Camera-type eye (tissue), 1 donor: ENCODE measurements around the gene CST6. TPM values are rescaled to one million over a fixed set of nuclear protein-coding genes. Genes with fewer than 3 reads are reported as not detected.

Experiments used
- total RNA-seq: library from RNA; depleted of rRNA; stranded (reverse); fragments of >200 nt; gene quantifications from one replicate; pipeline ENCODE4 v1.2.3, GENCODE V29; 2014

CST6 gene, protein sequence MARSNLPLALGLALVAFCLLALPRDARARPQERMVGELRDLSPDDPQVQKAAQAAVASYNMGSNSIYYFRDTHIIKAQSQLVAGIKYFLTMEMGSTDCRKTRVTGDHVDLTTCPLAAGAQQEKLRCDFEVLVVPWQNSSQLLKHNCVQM
- not detected for total RNA-seq

GRCh38 chr11:66011785-66012303, at the start of gene CST6:
Gene CST6, plus strand, starts transcription at chr11:66012008. Its CDS starts 37 bp downstream, at chr11:66012045.

DNA sequence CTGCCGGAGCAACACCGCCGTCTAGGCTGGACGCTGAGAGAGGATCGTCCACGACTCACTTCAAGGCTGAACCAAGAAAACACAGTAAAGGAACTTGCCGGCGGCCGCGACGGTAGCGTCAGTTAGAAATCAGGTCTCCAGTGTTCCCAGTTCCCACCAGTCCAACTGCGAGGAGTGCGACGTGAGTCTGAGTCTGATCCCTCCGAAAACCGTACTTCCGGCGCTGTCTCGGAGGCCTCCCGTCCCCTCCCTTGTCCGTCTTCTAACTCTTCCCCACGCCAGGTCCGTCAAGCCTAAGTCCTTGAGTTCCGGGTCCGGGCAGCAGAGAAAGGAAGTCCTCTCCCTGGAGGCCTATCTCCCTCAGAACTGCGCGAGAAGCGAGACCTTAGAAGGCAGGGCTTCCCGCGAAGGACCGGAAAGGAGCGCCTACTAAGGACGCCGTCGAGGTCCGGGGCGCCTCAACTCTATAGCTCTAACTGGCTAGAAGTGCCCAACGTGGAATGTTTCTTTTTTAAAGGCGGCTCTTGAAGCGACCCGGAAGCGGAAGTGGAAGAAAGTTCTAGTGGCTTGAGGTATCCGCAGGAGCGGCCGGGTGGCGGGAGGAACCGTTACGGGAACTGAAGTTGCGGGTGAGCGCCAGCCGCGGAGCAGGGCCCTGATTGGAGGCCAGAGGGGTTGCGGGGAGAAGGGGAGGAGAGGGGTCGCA, 9.7 kb upstream of the CST6 start, which contains the start of the genes BANF1 and EIF1AD:
Gene BANF1, plus strand, starts transcription at position 562 of the 706 bp plus-strand sequence. CDS start 748 bp downstream, outside the sequence.
Gene EIF1AD, minus strand, starts transcription at position 216 of the 706 bp plus-strand sequence. CDS start 1,768 bp downstream, outside the sequence.

GRCh38 chr11:66026017-66026529, 14.3 kb downstream of the CST6 start, which contains the start of gene CATSPER1:
Gene CATSPER1, minus strand, starts transcription at chr11:66026479. Its CDS starts 100 bp downstream, at chr11:66026379.

DNA sequence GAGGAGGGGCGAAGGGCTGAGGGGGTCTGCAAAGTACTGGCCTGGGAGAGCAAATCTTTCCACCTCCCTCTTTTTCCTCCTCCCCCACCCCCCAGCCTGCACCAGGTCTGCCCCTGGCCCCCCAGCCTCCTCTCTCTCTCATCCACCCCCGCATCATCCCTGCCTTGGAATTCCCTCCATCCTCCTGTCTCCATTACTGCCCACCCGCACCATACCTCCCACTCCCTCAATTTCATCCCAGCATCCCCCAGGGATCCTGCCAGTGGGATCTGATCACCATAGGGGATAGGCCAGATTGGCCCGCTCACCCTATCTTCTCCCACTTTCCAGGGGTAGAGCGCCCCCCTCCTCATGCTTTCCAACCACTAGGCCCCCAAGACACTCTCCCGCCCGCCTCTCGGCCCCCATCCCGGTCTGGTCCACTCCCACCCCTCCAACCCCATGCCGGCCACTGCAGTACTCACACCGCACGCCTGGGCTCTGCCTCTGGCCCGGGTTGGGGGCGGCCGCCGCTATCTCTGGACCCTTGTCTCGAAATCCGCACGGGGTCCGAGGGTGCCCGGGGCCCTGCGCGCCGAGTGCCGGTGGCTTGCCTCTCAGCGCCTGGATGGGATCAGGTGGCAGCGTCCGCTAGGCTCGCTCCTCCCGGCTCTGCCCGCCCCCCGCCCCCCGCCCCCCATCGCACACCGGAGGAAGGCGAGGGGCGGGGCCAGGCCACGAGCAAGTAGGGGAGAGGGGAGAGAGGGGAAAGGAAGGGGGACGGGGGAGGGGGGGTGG, 36.9 kb downstream of the CST6 start, which contains the start of gene GAL3ST3:
Gene GAL3ST3, minus strand, starts transcription at position 615 of the 777 bp plus-strand sequence. CDS start 3,746 bp downstream, outside the sequence.

DNA sequence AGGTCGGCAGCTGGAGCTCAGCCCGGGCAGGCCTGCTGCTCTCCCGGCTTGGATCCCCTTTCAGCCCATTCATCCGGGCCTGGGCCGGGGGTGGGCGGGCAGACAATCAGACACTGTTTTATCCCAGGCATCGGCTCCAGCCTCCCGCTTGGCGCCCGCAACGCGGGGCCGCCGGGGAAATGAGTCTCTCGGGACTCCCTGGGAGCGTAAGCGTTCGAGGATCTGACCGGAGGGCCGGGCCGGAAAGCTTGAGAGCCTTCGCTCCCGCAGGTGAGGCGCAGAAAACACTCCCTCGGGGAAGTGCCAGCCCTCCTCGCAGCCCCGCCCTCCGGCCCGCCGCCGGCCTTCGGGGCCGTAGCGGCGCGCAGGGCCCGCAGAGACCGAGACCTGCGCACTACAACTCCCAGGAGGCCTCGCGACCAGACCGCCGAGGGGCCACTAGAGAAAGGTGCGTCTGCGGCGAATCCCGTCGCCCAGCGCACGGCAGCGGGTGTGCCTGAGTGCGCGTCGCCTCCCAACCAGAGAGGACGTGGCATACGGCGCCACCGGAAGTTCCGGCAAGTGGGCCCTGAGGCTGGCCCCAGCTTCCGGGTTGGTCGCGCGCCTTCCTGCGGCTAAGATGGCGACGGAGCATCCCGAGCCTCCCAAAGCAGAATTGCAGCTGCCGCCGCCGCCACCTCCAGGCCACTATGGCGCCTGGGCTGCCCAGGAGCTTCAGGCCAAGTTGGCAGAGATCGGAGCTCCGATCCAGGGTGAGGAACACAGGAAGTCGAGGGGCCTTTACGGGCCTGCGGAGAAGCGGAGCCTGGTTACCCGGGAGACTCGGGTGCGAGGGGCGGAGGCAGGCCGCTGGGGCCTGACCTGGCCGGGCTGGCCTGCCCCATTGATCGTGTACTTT, 40.2 kb downstream of the CST6 start, which contains the start of gene SF3B2:
Gene SF3B2, plus strand, starts transcription at position 599 of the 898 bp plus-strand sequence. Its CDS starts 21 bp downstream, at position 620.

Other genes starting within 250 kb of the CST6 start
- 8.6 TPM for gene AP5B1, start 231.0 kb upstream of the CST6 start, total RNA-seq
- 0.49 TPM for gene OVOL1, start 224.9 kb upstream of the CST6 start, total RNA-seq
- 3.1 TPM for gene SNX32, start 178.0 kb upstream of the CST6 start, total RNA-seq
- 451 TPM for gene CFL1, start 153.8 kb upstream of the CST6 start, total RNA-seq
- 42.3 TPM for gene MUS81, start 151.6 kb upstream of the CST6 start, total RNA-seq
- 65.5 TPM for gene EFEMP2, start 139.2 kb upstream of the CST6 start, total RNA-seq
- gene CTSW, start 132.2 kb upstream of the CST6 start, total RNA-seq, result 0.77 TPM
- gene FIBP, start 123.5 kb upstream of the CST6 start, total RNA-seq, result 67.0 TPM
- gene CCDC85B, start 121.3 kb upstream of the CST6 start, total RNA-seq, result 21.2 TPM
- gene FOSL1, start 111.6 kb upstream of the CST6 start, total RNA-seq, result not detected
- gene C11orf68, start 92.9 kb upstream of the CST6 start, total RNA-seq, result 19.1 TPM
- 54.6 TPM for gene DRAP1, start 92.6 kb upstream of the CST6 start, total RNA-seq
- not detected for gene TSGA10IP, start 66.5 kb upstream of the CST6 start, total RNA-seq
- gene SART1, start 50.3 kb upstream of the CST6 start, total RNA-seq, result 55.1 TPM
- gene EIF1AD, start 9.9 kb upstream of the CST6 start, total RNA-seq, result 34.6 TPM
- 17.2 TPM for gene BANF1, start 9.5 kb upstream of the CST6 start, total RNA-seq
- gene CATSPER1, start 14.5 kb downstream of the CST6 start, total RNA-seq, result not detected
- gene GAL3ST3, start 37.2 kb downstream of the CST6 start, total RNA-seq, result 8.4 TPM
- gene SF3B2, start 40.4 kb downstream of the CST6 start, total RNA-seq, result 125 TPM
- 49.3 TPM for gene PACS1, start 58.3 kb downstream of the CST6 start, total RNA-seq
- gene KLC2, start 245.7 kb downstream of the CST6 start, total RNA-seq, result 32.8 TPM